Nephron progenitor cell (in vitro differentiated cells): ENCODE data around the gene ARL5C.

Experiments
- DNase-seq: peaks from one replicate; pipeline ENCODE4 v3.0.0; 2021
- H3K27ac Mint-ChIP-seq: 2 replicates; pipeline ENCODE4 v1.8.0; 2021; ENCODE audit warnings: mild to moderate bottlenecking, moderate library complexity, mixed read lengths
- H3K27me3 Mint-ChIP-seq: 2 replicates; pipeline ENCODE4 v1.8.0; 2021; ENCODE audit warnings: mild to moderate bottlenecking, low read depth, mixed read lengths; ENCODE audit not compliant: poor library complexity
- H3K36me3 Mint-ChIP-seq: 2 replicates; pipeline ENCODE4 v1.8.0; 2021; ENCODE audit warnings: low read depth, mixed read lengths
- H3K4me1 Mint-ChIP-seq: 2 replicates; pipeline ENCODE4 v1.8.0; 2021; ENCODE audit warnings: mixed read lengths
- H3K4me3 Mint-ChIP-seq: 2 replicates; pipeline ENCODE4 v1.8.0; 2021; ENCODE audit warnings: mild to moderate bottlenecking, moderate library complexity, mixed read lengths
- H3K9me3 Mint-ChIP-seq: 2 replicates; pipeline ENCODE4 v1.8.0; 2021; ENCODE audit warnings: mild to moderate bottlenecking, moderate library complexity, mixed read lengths
- TF ChIP-seq, protein P1 (sequence below): fragments of 200-600 bp; sonication (generic); IDR thresholded peaks from 2 replicates; pipeline ENCODE4 v1.5.0; 2021; ENCODE audit warnings: antibody characterized with exemption

Gene ARL5C

DNA sequence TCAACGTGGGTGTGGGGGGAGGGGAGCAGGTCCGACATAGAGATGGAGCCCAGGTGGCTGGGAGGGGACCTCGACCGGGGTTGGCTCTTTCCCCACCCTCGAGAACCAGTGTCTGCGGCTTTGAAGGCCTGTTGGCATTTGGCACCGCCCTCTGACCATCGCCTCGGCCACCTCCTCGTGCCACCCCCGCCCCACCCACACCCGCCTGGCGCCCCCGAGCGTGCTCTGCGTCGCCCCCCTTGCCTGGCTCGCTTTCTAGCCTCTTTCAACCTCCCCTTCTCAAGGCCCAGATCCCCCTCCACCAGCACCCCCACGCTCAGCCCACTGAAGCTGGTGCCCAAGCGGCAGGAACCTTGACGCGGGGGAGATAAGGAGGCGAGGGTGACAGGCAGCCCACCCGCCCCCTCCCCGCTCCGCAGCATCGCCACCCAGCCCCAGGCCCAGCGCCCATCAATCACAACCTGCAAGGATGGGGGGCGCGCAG, 30.9 kb upstream of the ARL5C start:
- Mint-ChIP-seq H3K36me3 (peaks cover 22% of the 10 kb centered on the region), H3K9me3 (no peaks in the 10 kb centered on the region), H3K27me3 (peaks cover 4% of the 10 kb centered on the region), H3K27ac (no peak overlapping the region), H3K4me3 (peak overlapping the region; percentile 81), H3K4me1 (peaks cover 82% of the 10 kb centered on the region)
- DNase-seq = no peak
- TF ChIP-seq, protein P1, sequence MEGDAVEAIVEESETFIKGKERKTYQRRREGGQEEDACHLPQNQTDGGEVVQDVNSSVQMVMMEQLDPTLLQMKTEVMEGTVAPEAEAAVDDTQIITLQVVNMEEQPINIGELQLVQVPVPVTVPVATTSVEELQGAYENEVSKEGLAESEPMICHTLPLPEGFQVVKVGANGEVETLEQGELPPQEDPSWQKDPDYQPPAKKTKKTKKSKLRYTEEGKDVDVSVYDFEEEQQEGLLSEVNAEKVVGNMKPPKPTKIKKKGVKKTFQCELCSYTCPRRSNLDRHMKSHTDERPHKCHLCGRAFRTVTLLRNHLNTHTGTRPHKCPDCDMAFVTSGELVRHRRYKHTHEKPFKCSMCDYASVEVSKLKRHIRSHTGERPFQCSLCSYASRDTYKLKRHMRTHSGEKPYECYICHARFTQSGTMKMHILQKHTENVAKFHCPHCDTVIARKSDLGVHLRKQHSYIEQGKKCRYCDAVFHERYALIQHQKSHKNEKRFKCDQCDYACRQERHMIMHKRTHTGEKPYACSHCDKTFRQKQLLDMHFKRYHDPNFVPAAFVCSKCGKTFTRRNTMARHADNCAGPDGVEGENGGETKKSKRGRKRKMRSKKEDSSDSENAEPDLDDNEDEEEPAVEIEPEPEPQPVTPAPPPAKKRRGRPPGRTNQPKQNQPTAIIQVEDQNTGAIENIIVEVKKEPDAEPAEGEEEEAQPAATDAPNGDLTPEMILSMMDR = no peak

DNA sequence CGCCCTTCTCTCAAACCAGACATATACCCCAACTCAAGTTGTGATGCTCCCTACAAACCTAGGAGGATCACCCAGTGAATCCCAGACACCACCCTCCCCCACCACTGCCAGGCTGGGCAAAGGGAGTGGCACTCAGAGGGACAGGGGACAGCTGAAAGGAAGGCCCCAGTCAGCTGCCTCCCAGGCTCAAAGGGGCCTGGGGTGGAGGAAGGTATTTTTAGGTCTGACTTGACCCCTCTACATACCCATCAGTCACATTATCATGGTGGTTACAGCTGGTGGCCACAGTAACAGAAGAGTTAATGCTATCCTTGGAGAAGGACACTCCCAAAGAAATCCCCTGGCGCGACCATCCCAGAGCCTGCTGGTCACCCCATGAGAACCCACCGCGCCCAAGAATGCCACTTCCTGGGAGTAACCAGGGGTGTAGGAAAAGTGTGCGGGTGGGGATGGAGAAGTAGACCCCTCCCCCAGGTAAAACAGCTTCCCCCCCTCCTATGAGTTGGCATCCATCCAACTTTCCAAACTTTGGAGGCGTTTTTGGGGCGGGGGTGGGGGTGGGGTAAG, 30.4 kb upstream of the ARL5C start:
- Mint-ChIP-seq H3K27me3 (peaks cover 4% of the 10 kb centered on the region), H3K27ac (no peak overlapping the region), H3K4me3 (peak overlapping the region; percentile 81), H3K9me3 (no peaks in the 10 kb centered on the region), H3K36me3 (peaks cover 16% of the 10 kb centered on the region), H3K4me1 (peaks cover 82% of the 10 kb centered on the region)
- TF ChIP-seq, protein P1 = no peak
- no peak for DNase-seq

DNA sequence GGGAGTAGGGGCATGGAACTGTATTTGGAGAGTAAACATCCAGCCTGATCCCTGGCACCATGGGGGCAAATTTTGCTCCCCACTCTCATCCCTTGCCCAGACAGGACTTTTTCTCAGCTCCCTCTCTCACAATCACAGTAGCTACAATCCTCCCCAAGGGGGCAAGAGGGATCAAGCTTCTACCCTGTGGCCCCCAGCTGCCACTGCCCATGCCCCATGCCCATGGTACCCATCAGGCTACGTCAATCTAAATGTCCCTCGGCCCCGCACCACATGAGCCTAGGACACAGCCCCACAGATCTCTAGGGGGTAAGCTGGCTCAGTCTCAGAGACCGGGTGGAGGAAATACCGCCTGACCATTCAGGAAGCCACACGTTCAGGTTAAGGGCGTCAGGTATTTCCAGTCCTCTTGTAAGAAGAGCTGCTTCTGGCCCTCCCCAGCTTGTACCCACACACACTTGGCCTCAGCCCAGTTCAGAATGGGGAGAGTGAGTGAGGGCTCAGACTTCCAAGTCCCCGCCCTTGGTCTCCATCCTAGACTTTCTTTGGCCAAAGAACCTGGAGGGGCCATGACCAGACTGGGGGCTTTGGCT, 29.7 kb upstream of the ARL5C start:
- Mint-ChIP-seq H3K27me3 (peaks cover 4% of the 10 kb centered on the region), H3K9me3 (no peaks in the 10 kb centered on the region), H3K36me3 (peaks cover 12% of the 10 kb centered on the region), H3K27ac (no peak overlapping the region), H3K4me3 (peak overlapping the region; percentile 81), H3K4me1 (peaks cover 76% of the 10 kb centered on the region)
- TF ChIP-seq, protein P1 = no peak
- DNase-seq = no peak

DNA sequence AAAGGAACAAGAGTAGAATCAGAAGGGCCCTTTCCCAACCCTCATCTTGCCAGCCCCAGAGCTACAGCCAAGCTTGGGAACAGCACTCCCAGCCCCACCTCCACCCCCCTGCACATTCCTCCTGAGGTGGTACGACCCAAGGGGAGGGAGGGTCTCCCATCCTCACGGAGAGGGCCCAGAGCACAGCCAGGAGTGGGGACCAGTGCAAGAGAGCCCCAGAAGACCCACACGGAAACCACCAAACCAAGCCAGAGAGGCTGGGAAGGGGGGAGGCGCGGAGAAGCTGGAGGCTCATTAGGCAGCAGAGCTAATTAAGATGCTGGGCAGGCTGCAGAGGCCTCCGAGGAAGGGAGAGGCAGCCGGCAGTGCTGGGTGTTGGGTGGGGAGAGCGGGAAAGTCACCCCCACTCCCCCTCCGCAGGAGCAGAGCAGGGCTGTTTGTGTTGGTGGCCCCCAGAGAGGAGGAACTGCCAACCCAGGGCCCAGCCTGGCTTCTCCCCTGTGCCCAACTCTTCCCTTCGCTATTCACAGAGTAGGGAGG, 29.1 kb upstream of the ARL5C start:
- peak overlapping the region; percentile 54 for H3K27ac Mint-ChIP-seq

DNA sequence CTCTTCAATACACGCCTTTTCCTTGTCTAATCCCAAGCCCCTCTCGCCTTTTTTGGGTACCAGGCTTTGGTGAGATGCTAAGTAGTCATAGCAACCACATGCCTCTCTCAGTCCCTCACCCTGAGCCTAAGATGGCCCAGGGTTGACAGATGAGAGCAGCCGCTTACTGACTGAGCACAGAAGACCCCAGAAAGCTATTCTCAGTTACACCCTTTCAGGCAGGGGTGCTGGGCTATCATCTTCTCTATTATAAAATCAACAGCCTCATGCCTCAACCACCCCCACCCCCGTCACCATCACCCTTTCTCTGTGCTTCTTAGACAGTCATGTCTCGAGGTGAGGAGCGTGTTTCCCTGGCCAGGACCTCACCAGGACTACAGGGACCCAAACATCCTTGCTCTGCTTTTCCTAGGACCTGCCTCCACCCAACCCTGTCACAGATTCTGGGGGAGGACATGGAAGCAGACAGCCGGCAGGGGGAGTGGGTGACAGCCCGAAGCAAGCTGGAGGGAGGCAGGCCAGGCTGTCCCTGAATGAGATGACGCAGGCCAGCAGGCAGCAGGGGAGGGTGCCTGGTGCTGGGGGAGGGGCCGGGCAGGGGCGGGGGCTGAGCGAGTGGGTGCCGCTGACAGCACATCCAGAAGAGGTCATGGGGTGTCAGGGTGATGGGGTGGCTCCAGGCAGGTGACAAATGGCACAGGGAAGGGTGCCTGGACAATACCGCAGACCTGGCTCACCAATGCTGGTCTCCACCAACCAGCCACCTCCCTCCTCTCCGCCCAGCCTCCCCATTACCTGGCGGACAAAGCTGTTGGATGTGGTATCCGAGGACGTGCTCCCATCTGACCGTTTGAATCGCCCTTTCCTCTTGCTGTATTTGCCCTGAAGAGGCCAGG, 28.4 kb upstream of the ARL5C start:
- peak; percentile 78 for DNase-seq
- H3K36me3 Mint-ChIP-seq = peaks cover 12% of the 10 kb centered on the region
- TF ChIP-seq, protein P1 = peak; percentile 44
- no peaks in the 10 kb centered on the region for H3K9me3 Mint-ChIP-seq
- peak overlapping the region; percentile 67 for H3K27ac Mint-ChIP-seq
- peaks cover 4% of the 10 kb centered on the region for H3K27me3 Mint-ChIP-seq
- H3K4me3 Mint-ChIP-seq = peak overlapping the region; percentile 74
- H3K4me1 Mint-ChIP-seq = peaks cover 63% of the 10 kb centered on the region

More for the DNA sequence above, 29.1 kb upstream of the ARL5C start:
- no peaks in the 10 kb centered on the region for H3K9me3 Mint-ChIP-seq
- peaks cover 71% of the 10 kb centered on the region for H3K4me1 Mint-ChIP-seq
- H3K27me3 Mint-ChIP-seq = peaks cover 4% of the 10 kb centered on the region
- TF ChIP-seq, protein P1 = no peak
- H3K4me3 Mint-ChIP-seq = peak overlapping the region; percentile 81
- H3K36me3 Mint-ChIP-seq = peaks cover 12% of the 10 kb centered on the region
- no peak for DNase-seq
